HG03575 (cell line): ENCODE data around the gene CACNA2D1.

Source experiments
- ATAC-seq: cut with Tn5 transposase; IDR thresholded peaks from one replicate; pipeline ENCODE4 v1.9.1; 2021; ENCODE audit not compliant: unreplicated experiment, insufficient number of reproducible peaks, low FRiP score; ENCODE audit errors: extremely low read depth

Gene CACNA2D1

GRCh38 chr7:82210416-82211184 lies 233.0 kb downstream of the CACNA2D1 start:
- ATAC-seq: no peak

- ATAC-seq: no peak
These were observed 234.3 kb downstream of the CACNA2D1 start for GRCh38 chr7:82209179-82209747.

DNA sequence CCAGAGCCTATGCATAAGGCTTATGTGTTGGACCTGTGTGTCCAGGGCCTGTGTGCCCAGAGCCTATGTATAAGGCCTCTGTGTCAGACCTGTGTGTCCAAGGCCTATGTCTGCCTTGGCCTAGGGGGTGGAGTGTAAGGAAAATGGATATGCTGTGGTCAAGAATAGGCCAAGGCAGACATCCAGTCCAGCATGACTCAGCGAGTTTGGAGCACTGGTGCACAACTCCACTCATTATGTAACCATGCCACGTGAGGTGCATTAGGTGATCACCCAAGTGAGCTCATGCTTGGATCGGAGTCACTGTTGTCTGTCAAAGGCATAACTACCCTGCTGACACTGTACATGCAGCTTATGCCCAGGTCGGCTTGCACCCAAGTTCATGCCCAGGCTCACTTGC lies 238.9 kb downstream of the CACNA2D1 start:
- no peak for ATAC-seq

DNA sequence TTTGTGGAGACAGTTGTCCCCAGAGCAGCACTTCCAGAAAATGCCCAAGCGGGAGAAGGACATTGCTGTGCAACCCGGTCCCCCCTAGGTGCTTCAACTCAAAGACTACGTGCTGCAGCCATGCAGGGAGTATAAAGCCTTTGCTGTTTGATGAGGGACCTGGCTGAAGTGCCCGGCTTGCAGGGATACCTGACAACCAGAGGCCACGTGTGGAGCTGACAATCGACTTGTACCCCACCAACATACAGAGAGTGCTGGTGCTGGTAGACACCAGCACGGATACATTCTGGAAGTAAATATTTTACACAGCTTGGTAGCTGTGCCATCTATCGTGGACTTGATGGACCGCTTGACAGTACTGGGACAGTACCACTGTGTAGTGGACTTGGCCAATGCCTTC lies 240.6 kb downstream of the CACNA2D1 start:
- ATAC-seq: no peak

- no peak for ATAC-seq
These were observed 241.5 kb downstream of the CACNA2D1 start for GRCh38 chr7:82202107-82202506.

DNA sequence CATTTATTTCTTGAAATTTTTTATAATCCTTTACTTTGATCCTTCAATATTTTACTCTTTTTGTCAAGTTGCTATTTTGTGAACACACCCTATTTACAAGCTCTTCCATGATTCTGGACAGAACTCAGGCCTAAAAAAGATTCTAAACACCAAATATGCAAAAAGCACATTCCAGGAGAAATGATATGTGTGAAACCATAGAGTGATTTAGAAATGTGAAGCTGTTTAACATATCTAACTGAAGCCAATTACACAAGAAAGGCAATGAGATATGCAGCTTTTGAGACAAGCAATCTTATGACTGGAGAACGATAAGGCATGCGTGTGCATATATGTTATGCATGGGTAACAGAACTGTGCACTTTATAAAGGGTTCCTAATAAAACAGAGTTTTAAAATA lies 243.0 kb downstream of the CACNA2D1 start:
- ATAC-seq: no peak

DNA sequence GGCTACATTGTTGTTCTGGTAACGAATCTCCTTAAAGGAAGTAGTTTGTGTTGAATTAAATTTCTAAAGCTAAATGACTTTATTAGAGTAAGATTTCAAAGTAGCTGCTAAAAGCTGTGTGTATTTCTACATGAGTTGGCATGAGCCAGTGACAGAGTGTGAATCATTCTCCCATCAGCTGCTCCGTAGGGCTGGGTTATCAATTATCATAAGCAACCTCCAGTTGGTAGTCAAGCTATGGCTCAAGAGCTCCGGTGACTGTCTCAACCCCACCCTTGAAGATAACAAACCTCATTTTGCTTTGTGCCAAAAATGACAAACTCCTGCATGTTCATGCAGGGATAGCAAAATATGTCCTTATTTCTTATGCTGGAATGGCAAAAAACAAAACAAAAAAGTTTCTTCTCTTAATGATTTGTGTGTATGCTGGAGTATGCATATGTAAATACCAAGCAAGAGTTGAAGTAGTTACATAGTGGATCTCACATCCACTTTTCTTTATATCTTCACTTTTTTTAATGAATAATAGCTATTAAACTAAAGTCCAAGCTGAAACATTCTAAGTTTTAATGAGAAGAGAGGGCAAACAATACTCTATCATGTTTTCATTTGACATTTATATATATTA lies 249.4 kb downstream of the CACNA2D1 start:
- no peak for ATAC-seq

- no peak for ATAC-seq
These were observed 254.9 kb downstream of the CACNA2D1 start for GRCh38 chr7:82188636-82189035.

DNA sequence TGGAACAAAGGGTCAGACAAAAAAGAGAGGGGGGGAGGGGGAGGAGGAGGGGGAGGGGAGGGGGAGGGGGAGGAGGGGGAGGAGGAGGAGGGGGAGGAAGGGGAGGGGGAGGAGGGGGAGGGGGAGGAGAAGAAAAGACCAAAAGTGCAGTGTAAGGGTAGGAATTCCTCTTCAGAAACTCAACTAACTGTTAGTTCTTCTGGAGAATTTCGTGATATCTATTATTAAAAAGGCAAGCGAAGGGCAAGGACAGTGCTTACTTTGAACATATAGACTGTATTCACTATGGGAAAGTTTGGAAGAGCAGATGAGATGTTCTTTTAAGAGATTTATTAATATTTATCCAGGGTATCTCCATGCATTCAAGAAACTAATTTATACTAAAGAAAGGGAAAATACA lies 258.1 kb downstream of the CACNA2D1 start:
- ATAC-seq: no peak

GRCh38 chr7:82183634-82184033 lies 259.9 kb downstream of the CACNA2D1 start:
- ATAC-seq: no peak

- ATAC-seq: no peak
These were observed 264.3 kb downstream of the CACNA2D1 start for GRCh38 chr7:82179311-82179710.

- ATAC-seq: no peak
These were observed 268.3 kb downstream of the CACNA2D1 start for GRCh38 chr7:82175319-82175718.

- no peak for ATAC-seq
These were observed 270.1 kb downstream of the CACNA2D1 start for GRCh38 chr7:82173400-82174021.

GRCh38 chr7:82172881-82173280 lies 270.7 kb downstream of the CACNA2D1 start:
- no peak for ATAC-seq

DNA sequence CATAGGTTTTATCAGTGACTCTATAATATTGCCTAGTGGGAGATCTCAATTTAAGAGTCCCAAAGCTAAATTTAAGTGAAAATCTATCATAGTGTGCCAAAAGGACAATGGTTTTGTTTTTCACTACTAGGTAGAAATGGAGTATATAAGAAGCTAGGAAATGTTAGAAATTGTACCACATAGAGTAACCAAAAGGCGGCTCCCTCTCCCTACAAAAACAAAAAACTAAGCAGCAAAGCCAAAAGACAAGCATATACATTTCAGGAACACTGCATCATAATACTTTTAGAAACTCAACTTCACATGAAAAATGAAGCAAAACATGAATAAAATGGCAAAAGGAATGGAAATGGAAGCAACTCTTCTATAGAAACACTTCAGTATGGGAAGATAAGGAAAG lies 271.6 kb downstream of the CACNA2D1 start:
- no peak for ATAC-seq

DNA sequence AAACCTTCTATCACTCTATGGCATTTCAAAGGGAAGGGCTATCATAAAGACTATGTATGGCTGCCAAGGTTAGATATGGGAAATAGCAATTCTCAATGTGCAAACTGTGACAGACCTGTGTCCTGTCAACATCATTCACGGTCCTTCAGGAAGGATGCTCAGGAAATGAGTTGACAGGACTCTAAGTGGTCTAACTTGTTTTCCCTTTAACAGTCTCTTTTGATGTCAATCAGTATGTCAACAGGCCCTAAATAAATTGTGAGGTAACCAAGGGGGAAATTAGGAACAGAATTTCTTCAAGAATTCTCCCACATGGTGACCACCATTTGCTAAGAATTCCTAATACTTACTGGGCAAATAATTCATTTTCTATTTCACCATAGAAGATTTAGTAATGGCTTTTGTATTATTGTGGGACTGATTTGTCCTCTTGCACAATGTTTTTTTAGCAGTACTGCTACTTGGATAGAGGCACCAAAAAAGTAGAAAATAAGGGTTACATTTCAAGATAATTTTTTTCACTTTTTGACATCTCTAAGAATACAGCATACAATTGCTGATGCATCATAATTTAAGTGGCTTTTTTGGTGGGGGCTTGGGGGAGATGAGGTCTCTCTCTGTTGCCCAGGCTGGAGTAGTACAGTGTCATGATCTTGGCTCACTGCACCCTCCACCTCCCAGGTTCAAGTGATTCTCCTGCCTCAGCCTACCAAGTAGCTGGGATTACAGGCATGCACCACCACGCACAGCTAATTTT lies 275.8 kb downstream of the CACNA2D1 start:
- no peak for ATAC-seq

DNA sequence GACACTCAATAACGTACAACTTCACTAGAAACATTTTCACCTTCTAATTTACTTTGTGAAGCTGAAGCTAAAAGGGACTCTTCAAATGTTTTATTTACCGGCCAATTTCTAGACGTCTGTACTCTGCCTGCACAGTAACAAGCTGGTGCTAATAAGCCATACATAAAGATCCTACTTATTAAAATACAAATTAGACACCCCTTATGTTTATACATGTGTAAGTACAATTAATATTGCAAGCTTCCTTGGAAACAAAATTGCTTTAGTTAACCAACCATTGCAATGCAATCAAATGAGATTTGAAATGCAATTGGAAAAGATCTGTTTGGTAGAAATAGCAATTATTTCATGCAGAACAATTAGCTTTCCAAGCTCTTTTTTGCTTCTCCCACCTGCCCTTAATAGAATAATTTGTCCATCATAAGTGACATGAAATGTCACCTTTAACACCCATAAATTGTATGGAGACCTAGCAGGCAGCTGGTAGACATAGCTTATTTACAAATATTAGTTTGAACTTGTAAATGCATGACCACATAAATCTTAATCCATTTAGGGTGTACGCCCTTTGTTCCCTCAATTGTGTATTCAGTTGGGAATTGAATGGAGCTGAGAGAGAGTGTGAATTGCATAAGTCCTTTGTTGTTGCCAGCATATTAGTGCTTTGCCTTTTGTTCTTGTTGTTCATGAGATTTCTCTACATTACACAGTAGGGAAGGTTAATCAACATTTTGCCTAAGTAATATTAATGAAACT lies 277.1 kb downstream of the CACNA2D1 start:
- ATAC-seq: no peak

- no peak for ATAC-seq
These were observed 278.8 kb downstream of the CACNA2D1 start for GRCh38 chr7:82164813-82165212.

GRCh38 chr7:82164410-82164809 lies 279.2 kb downstream of the CACNA2D1 start:
- no peak for ATAC-seq
